GM19395 (cell line): Measurements from ENCODE around the gene FIGLA.
"Not testable (repeated sequence)": the region's sequence is repeated elsewhere in the genome, so short reads cannot be mapped to it uniquely, and the experiment has no call there.

ENCODE experiments used
- ATAC-seq: cut with Tn5 transposase; IDR thresholded peaks from one replicate; pipeline ENCODE4 v1.9.1; 2021; ENCODE audit warnings: mild to moderate bottlenecking, moderate library complexity; ENCODE audit not compliant: unreplicated experiment

Gene FIGLA

GRCh38 chr2:70808983-70809958 is 18.8 kb upstream of the FIGLA start:
- no peak for ATAC-seq

DNA sequence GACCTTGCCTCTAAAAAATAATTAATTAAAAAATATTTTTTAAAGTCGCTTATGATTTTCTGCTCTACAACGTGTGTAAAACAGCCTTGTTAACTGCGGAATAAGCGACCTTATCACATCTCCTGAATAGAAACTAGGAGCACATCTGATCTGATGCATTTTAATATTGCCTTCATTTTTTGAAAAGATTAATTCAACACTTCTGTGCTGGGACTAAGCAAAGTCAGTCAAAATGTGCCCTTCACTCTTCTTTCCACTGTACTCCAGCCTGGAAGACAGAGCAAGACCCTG is 17.3 kb upstream of the FIGLA start:
- ATAC-seq, result no peak

GRCh38 chr2:70807102-70807827 is 16.8 kb upstream of the FIGLA start:
- no peak for ATAC-seq

DNA sequence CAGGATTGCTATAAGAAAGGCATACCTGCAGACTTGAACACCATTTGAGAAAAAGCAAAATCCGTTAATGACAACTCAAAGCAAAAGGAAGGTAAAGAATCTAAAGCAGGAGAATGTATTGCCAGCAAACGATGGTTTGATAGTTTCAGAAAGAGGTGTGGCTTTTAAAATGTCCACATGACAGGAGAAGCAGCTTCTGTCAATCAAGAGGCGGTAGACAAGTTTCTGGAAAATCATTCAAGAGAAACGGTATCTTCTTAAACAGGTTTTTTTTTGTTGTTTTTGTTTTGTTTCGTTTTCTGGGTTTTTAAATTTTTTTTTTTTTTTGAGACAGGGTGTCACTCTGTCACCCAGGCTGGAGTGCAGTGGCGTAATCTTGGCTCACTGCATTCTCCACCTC is 16.2 kb upstream of the FIGLA start:
- no peak for ATAC-seq

GRCh38 chr2:70806013-70806412 is 15.6 kb upstream of the FIGLA start:
- no peak for ATAC-seq

- ATAC-seq, result no peak
These were observed 11.3 kb upstream of the FIGLA start for GRCh38 chr2:70801607-70802263.

GRCh38 chr2:70799706-70800105 is 9.3 kb upstream of the FIGLA start:
- ATAC-seq, result no peak

GRCh38 chr2:70797996-70798395 is 7.6 kb upstream of the FIGLA start:
- not testable (repeated sequence) for ATAC-seq

GRCh38 chr2:70797506-70797905 is 7.1 kb upstream of the FIGLA start:
- ATAC-seq, result no peak

GRCh38 chr2:70796262-70796661 is 5.8 kb upstream of the FIGLA start:
- ATAC-seq, result no peak

DNA sequence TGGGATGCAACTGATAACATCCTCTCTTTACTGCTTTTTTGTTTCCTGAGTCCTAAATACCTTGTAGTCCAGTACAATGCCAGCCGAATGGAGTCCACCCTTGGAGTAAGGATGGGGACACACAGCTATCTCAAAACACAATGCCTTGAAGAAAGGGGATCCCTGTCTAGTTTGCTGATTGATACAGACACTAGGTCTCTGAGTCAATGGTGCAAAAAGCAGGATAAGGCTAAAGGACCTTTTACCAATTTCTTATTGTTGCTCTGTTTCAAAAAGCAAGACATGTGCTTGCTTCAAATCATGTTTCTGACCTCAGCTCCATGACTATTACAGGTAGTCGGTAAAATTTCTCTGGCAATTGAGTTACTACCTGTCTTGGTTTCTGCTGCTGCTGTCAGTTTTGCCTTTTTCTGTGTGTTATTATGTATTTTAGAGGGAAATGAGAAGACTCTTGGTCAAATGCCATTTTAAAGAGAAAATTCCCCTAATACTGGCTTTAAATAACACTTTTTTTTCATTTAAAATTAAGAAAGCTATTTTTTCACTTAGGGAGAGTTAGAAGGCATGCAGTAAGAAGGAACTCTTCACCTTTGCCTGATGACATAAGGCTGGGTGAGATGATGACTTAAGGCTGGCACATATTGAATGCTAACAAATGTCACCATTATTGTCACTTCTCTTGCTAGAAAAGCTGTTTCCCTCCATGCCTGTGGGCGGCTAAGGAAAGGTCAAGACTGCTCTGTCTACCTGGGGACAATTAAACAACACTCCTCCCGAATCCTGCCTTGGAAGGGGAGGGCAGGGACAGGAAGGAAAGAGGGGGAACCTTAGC is 4.9 kb upstream of the FIGLA start:
- no peak for ATAC-seq

GRCh38 chr2:70793450-70793849 is 3.0 kb upstream of the FIGLA start:
- ATAC-seq, result no peak

GRCh38 chr2:70789304-70790135 is 923 bp downstream of the FIGLA start:
- no peak for ATAC-seq

DNA sequence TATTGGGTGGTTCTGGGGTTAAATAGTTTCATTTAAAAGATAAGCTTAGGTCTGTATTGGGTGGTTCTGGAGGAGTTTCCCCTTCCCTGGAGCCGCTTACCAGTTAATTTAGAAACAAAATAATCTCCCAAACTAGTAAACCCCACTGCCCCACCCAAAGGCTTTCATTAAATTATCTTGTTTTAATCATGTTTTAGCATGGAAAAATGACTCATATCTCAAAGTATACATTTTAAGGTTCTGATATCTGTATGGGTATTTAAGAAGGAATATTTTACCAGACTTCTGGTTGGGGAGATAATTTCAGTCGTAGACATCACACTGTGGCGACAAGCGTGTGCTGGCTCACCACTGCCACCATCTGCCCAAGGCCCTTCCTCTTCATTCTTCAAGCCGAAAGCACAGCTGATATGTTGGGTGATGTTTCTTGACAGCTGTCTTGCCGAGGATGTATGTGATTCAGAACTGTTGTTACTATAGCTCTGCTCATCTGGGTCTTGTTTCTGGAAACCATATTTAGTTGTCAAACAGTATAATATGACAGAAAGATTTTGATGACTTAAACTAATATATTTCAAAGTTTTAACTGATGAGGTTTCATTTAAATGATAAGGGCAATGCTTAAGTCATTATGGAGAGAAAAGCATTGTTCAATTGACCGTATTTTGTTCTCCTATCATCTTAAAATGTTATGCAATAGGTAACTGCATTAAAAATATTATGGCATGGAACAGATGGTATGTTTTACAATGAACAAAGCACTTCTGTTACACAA is 5.1 kb downstream of the FIGLA start:
- ATAC-seq, result no peak

DNA sequence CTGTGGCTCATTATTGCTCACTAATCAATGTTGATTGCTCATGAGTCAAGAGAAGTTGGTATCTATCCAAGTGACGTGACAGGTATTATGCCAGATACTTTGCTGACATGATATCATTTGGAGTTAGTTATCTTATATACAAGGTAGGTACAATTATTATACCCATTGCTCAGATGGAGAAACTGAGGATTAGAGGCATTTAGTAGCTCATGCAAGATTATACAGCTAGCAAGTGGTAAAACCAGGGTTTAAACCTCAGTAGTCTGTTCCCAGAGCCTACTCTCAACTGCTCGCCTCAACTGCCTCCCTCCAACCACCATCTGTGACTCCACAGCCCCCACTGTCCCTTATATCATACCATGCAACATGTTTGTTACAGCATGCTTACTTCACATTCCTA is 6.1 kb downstream of the FIGLA start:
- no peak for ATAC-seq

DNA sequence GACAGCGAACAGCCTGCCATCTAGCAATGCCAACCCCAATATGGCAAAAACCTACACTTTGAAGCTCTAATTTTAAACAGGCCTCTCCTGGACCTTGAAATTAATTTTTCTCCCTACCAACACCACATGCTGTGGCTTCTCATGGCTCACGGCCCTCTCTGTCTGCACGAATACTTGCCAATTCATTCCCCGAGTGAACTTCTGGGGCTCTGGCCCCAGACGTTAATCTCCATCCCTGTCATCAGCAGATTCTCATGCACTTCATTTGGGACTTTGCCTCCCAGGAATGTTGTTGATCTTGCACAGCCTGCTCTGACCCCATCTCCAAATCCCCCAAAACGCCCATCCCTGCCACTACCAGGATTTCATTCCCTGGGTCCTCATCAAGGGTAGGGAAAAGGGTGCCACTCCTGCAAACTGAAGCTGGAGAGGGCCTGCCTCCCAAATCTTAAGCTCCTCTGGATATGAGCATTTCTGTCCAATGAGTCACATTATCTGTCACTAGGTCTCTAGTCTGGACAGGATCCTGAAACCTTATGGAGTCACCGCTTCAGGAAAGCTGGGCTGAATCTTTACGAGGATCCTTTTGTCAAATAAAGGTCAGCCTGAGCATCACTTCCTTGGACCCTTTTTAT is 10.4 kb downstream of the FIGLA start:
- no peak for ATAC-seq

- no peak for ATAC-seq
These were observed 11.0 kb downstream of the FIGLA start for GRCh38 chr2:70779491-70779890.

DNA sequence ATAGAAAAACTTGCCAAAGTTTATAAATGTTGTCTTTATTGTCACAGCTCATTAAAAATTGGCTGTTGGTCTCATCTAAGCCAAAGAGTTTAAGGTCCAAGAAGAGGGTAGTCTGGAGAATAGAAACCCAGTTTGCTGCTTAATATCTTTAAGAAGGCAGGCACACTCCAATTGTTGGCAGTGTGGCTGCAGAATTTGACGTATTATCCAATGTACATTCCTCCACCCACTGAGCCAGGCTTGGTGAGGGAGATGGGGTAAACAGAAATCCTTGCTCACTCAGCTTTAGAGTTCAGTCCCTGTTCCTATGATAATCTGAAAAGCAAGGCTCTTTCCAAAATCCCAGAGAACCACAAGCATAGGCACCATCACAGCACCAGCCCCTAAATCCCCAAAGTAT is 11.8 kb downstream of the FIGLA start:
- no peak for ATAC-seq

GRCh38 chr2:70777450-70777849 is 13.0 kb downstream of the FIGLA start:
- ATAC-seq, result no peak
